ES-I3 (cell line): ENCODE results near the gene MAPK8IP1.

ENCODE experiments used
- H3K36me3 ChIP-seq: 2 replicates; pipeline ENCODE4 v1.6.1; 2013; ENCODE audit warnings: mild to moderate bottlenecking, low read length, control low read depth, moderate library complexity; ENCODE audit not compliant: insufficient read depth
- H3K4me1 ChIP-seq: 2 replicates; pipeline ENCODE4 v1.6.1; 2013; ENCODE audit warnings: mild to moderate bottlenecking, control low read depth, low read length; ENCODE audit not compliant: insufficient read depth
- H3K9ac ChIP-seq: 2 replicates; pipeline ENCODE4 v1.6.1; 2013; ENCODE audit warnings: low read depth, mild to moderate bottlenecking, low read length, moderate library complexity
- H3K9me3 ChIP-seq: 2 replicates; pipeline ENCODE4 v1.6.1; 2013; ENCODE audit warnings: mild to moderate bottlenecking, low read length, moderate library complexity; ENCODE audit not compliant: control insufficient read depth, insufficient read depth

MAPK8IP1 gene

GRCh38 chr11:45918331-45918941 lies 33.0 kb downstream of the MAPK8IP1 start:
- Histone ChIP-seq H3K4me1 (peaks cover 20% of the 10 kb centered on the region), H3K36me3 (peaks cover 9% of the 10 kb centered on the region; the same call in 1 of the 2 replicates)

GRCh38 chr11:45918962-45919675 lies 33.7 kb downstream of the MAPK8IP1 start:
- Histone ChIP-seq H3K9me3 (no peaks in the 10 kb centered on the region), H3K4me1 (peaks cover 20% of the 10 kb centered on the region), H3K9ac (peak overlapping the region; percentile 94; the same call in 1 of the 2 replicates), H3K36me3 (peaks cover 9% of the 10 kb centered on the region; the same call in 1 of the 2 replicates)

More at GRCh38 chr11:45918331-45918941, 33.0 kb downstream of the MAPK8IP1 start:
- peak overlapping the region; percentile 94 for H3K9ac ChIP-seq
- no peaks in the 10 kb centered on the region for H3K9me3 ChIP-seq

- H3K9me3 ChIP-seq = no peaks in the 10 kb centered on the region
- H3K9ac ChIP-seq = no peak overlapping the region
- H3K36me3 ChIP-seq = peaks cover 7% of the 10 kb centered on the region; the same call in 1 of the 2 replicates
- H3K4me1 ChIP-seq = peaks cover 20% of the 10 kb centered on the region
These were observed 34.5 kb downstream of the MAPK8IP1 start for GRCh38 chr11:45919806-45920530.

GRCh38 chr11:45920531-45921477 lies 35.4 kb downstream of the MAPK8IP1 start:
- H3K9ac ChIP-seq = 0 out of 2 replicates have a peak overlapping the region, but pooled peaks have one; percentile 56
- H3K9me3 ChIP-seq = no peaks in the 10 kb centered on the region
- H3K4me1 ChIP-seq = peaks cover 20% of the 10 kb centered on the region
- H3K36me3 ChIP-seq = peaks cover 2% of the 10 kb centered on the region; the same call in 1 of the 2 replicates

- no peaks in the 10 kb centered on the region for H3K9me3 ChIP-seq
- peak overlapping the region; percentile 56 for H3K9ac ChIP-seq
- H3K36me3 ChIP-seq = no peaks in the 10 kb centered on the region
- H3K4me1 ChIP-seq = peaks cover 20% of the 10 kb centered on the region
These were observed 36.3 kb downstream of the MAPK8IP1 start for GRCh38 chr11:45921561-45922424.

GRCh38 chr11:45922425-45923082 lies 37.1 kb downstream of the MAPK8IP1 start, which contains the start of gene LARGE2:
Gene LARGE2 (plus strand): TSS chr11:45922656. CDS start chr11:45922883, 227 bp downstream.
- peak within 1 kb of the TSS; percentile 56 for H3K9ac ChIP-seq

GRCh38 chr11:45924036-45924915 lies 38.8 kb downstream of the MAPK8IP1 start:
- H3K9me3 ChIP-seq = no peaks in the 10 kb centered on the region
- no peak overlapping the region for H3K9ac ChIP-seq
- H3K4me1 ChIP-seq = peaks cover 14% of the 10 kb centered on the region
- no peaks in the 10 kb centered on the region for H3K36me3 ChIP-seq

More at GRCh38 chr11:45922425-45923082, 37.1 kb downstream of the MAPK8IP1 start, which contains the start of gene LARGE2:
- H3K4me1 ChIP-seq = peaks cover 16% of the 10 kb centered on the region
- no peaks in the 10 kb centered on the region for H3K36me3 ChIP-seq
- no peaks in the 10 kb centered on the region for H3K9me3 ChIP-seq

- Histone ChIP-seq H3K4me1 (peaks cover 13% of the 10 kb centered on the region), H3K9ac (no peak overlapping the region), H3K36me3 (no peaks in the 10 kb centered on the region), H3K9me3 (no peaks in the 10 kb centered on the region)
These were observed 39.5 kb downstream of the MAPK8IP1 start for GRCh38 chr11:45924927-45925326.

- Histone ChIP-seq H3K9me3 (no peaks in the 10 kb centered on the region), H3K4me1 (peaks cover 9% of the 10 kb centered on the region)
These were observed 40.1 kb downstream of the MAPK8IP1 start for GRCh38 chr11:45925550-45925949.

GRCh38 chr11:45926001-45926401 lies 40.5 kb downstream of the MAPK8IP1 start:
- no peaks in the 10 kb centered on the region for H3K9me3 ChIP-seq
- no peak overlapping the region for H3K9ac ChIP-seq
- no peaks in the 10 kb centered on the region for H3K36me3 ChIP-seq
- H3K4me1 ChIP-seq = peaks cover 4% of the 10 kb centered on the region

More at GRCh38 chr11:45925550-45925949, 40.1 kb downstream of the MAPK8IP1 start:
- Histone ChIP-seq H3K9ac (no peak overlapping the region), H3K36me3 (no peaks in the 10 kb centered on the region)

GRCh38 chr11:45926536-45927331 lies 41.3 kb downstream of the MAPK8IP1 start:
- Histone ChIP-seq H3K9me3 (no peaks in the 10 kb centered on the region), H3K9ac (no peak overlapping the region), H3K36me3 (no peaks in the 10 kb centered on the region), H3K4me1 (no peaks in the 10 kb centered on the region)
